ENCODE data around the gene MED15. TPM values are rescaled to one million over a fixed set of nuclear protein-coding genes. Genes with fewer than 3 reads are reported as not detected.

MED15 gene
- polyA plus RNA-seq, 4 donors, result 49.4 to 106 (median 76.6) TPM

GRCh38 chr22:20519558-20519957, 12.1 kb downstream of the MED15 start:
- Histone ChIP-seq H3K9me3 (ENCODE audit: control insufficient read depth in 2 of 2, insufficient read depth in 1 of 2, low read depth in 1 of 2, low read length in 1 of 2) (no peaks in the 10 kb centered on the region), H3K4me1 (ENCODE audit: control insufficient read depth in 3 of 3, insufficient read depth in 2 of 3, low read depth in 1 of 3, low read length in 2 of 3) (peaks cover 3 to 8% (median 5%) of the 10 kb centered on the region in 3 donors), H3K27me3 (ENCODE audit: control insufficient read depth in 3 of 3, insufficient read depth in 3 of 3, low read length in 3 of 3) (no peaks in the 10 kb centered on the region), H3K27ac (ENCODE audit: low read depth in 1 of 3, low read length in 2 of 3) (no peak overlapping the region), H3K4me3 (ENCODE audit: low read depth in 1 of 3, low read length in 3 of 3) (no peak overlapping the region), H3K36me3 (ENCODE audit: control insufficient read depth in 3 of 3, insufficient read depth in 2 of 3, low read depth in 1 of 3, low read length in 3 of 3) (peaks cover 3 to 61% (median 3%) of the 10 kb centered on the region in 3 donors)
- no peak for DNase-seq
- WGBS, 3 donors, result 71 to 77% (median 76%) methylated on average over 4 of the region's 4 CpGs
- FAIRE-seq, result no peak

- Histone ChIP-seq H3K36me3 (ENCODE audit: control insufficient read depth in 3 of 3, insufficient read depth in 2 of 3, low read depth in 1 of 3, low read length in 3 of 3) (peaks cover 2 to 57% (median 3%) of the 10 kb centered on the region in 3 donors), H3K27ac (ENCODE audit: low read depth in 1 of 3, low read length in 2 of 3) (no peak overlapping the region)
These were observed 12.7 kb downstream of the MED15 start for GRCh38 chr22:20520093-20520511.

GRCh38 chr22:20522134-20523004, 15.0 kb downstream of the MED15 start:
- FAIRE-seq (no peak), DNase-seq (no peak)
- H3K4me3 ChIP-seq (ENCODE audit: low read depth in 1 of 3, low read length in 3 of 3), result no peak overlapping the region
- peaks cover 3 to 61% (median 5%) of the 10 kb centered on the region in 3 donors for H3K36me3 ChIP-seq (ENCODE audit: control insufficient read depth in 3 of 3, insufficient read depth in 2 of 3, low read depth in 1 of 3, low read length in 3 of 3)
- WGBS, 3 donors, result 80 to 91% (median 85%) methylated on average over 11 of the region's 11 CpGs
- H3K27me3 ChIP-seq (ENCODE audit: control insufficient read depth in 3 of 3, insufficient read depth in 3 of 3, low read length in 3 of 3), result no peaks in the 10 kb centered on the region
- H3K4me1 ChIP-seq (ENCODE audit: control insufficient read depth in 3 of 3, insufficient read depth in 2 of 3, low read depth in 1 of 3, low read length in 2 of 3), result peaks cover 3 to 8% (median 5%) of the 10 kb centered on the region in 3 donors
- no peaks in the 10 kb centered on the region for H3K9me3 ChIP-seq (ENCODE audit: control insufficient read depth in 2 of 2, insufficient read depth in 1 of 2, low read depth in 1 of 2, low read length in 1 of 2)
- no peak overlapping the region for H3K27ac ChIP-seq (ENCODE audit: low read depth in 1 of 3, low read length in 2 of 3)

More at GRCh38 chr22:20520093-20520511, 12.7 kb downstream of the MED15 start:
- no peak for FAIRE-seq
- 65 to 79% (median 69%) methylated on average over 7 of the region's 7 CpGs for WGBS, 3 donors
- H3K4me3 ChIP-seq (ENCODE audit: low read depth in 1 of 3, low read length in 3 of 3), result no peak overlapping the region
- no peak for DNase-seq
- H3K4me1 ChIP-seq (ENCODE audit: control insufficient read depth in 3 of 3, insufficient read depth in 2 of 3, low read depth in 1 of 3, low read length in 2 of 3), result peaks cover 3 to 8% (median 5%) of the 10 kb centered on the region in 3 donors
- H3K9me3 ChIP-seq (ENCODE audit: control insufficient read depth in 2 of 2, insufficient read depth in 1 of 2, low read depth in 1 of 2, low read length in 1 of 2), result no peaks in the 10 kb centered on the region
- H3K27me3 ChIP-seq (ENCODE audit: control insufficient read depth in 3 of 3, insufficient read depth in 3 of 3, low read length in 3 of 3), result no peaks in the 10 kb centered on the region

GRCh38 chr22:20523086-20523983, 15.9 kb downstream of the MED15 start:
- Histone ChIP-seq H3K36me3 (ENCODE audit: control insufficient read depth in 3 of 3, insufficient read depth in 2 of 3, low read depth in 1 of 3, low read length in 3 of 3) (peaks cover 3 to 61% (median 5%) of the 10 kb centered on the region in 3 donors), H3K9me3 (ENCODE audit: control insufficient read depth in 2 of 2, insufficient read depth in 1 of 2, low read depth in 1 of 2, low read length in 1 of 2) (no peaks in the 10 kb centered on the region), H3K4me3 (ENCODE audit: low read depth in 1 of 3, low read length in 3 of 3) (no peak overlapping the region), H3K4me1 (ENCODE audit: control insufficient read depth in 3 of 3, insufficient read depth in 2 of 3, low read depth in 1 of 3, low read length in 2 of 3) (peaks cover 3 to 8% (median 5%) of the 10 kb centered on the region in 3 donors), H3K27me3 (ENCODE audit: control insufficient read depth in 3 of 3, insufficient read depth in 3 of 3, low read length in 3 of 3) (no peaks in the 10 kb centered on the region), H3K27ac (ENCODE audit: low read depth in 1 of 3, low read length in 2 of 3) (peak overlapping the region in 1 of 3 donors; percentile 48)
- 45 to 53% (median 48%) methylated on average over 7 of the region's 7 CpGs for WGBS, 3 donors
- no peak for FAIRE-seq
- DNase-seq, result no peak

GRCh38 chr22:20524004-20524481, 16.6 kb downstream of the MED15 start:
- no peak overlapping the region for H3K27ac ChIP-seq (ENCODE audit: low read depth in 1 of 3, low read length in 2 of 3)
- H3K9me3 ChIP-seq (ENCODE audit: control insufficient read depth in 2 of 2, insufficient read depth in 1 of 2, low read depth in 1 of 2, low read length in 1 of 2), result no peaks in the 10 kb centered on the region
- H3K4me3 ChIP-seq (ENCODE audit: low read depth in 1 of 3, low read length in 3 of 3), result no peak overlapping the region
- H3K36me3 ChIP-seq (ENCODE audit: control insufficient read depth in 3 of 3, insufficient read depth in 2 of 3, low read depth in 1 of 3, low read length in 3 of 3), result peaks cover 3 to 62% (median 8%) of the 10 kb centered on the region in 3 donors
- 0 to 6% (median 2%) methylated on average over 1 of the region's 1 CpG for WGBS, 3 donors
- peaks cover 3 to 8% (median 5%) of the 10 kb centered on the region in 3 donors for H3K4me1 ChIP-seq (ENCODE audit: control insufficient read depth in 3 of 3, insufficient read depth in 2 of 3, low read depth in 1 of 3, low read length in 2 of 3)
- DNase-seq, result no peak
- no peaks in the 10 kb centered on the region for H3K27me3 ChIP-seq (ENCODE audit: control insufficient read depth in 3 of 3, insufficient read depth in 3 of 3, low read length in 3 of 3)
- FAIRE-seq, result no peak

GRCh38 chr22:20525048-20525447, 17.6 kb downstream of the MED15 start:
- Histone ChIP-seq H3K27me3 (ENCODE audit: control insufficient read depth in 3 of 3, insufficient read depth in 3 of 3, low read length in 3 of 3) (no peaks in the 10 kb centered on the region), H3K4me3 (ENCODE audit: low read depth in 1 of 3, low read length in 3 of 3) (no peak overlapping the region), H3K36me3 (ENCODE audit: control insufficient read depth in 3 of 3, insufficient read depth in 2 of 3, low read depth in 1 of 3, low read length in 3 of 3) (peaks cover 3 to 54% (median 8%) of the 10 kb centered on the region in 3 donors), H3K4me1 (ENCODE audit: control insufficient read depth in 3 of 3, insufficient read depth in 2 of 3, low read depth in 1 of 3, low read length in 2 of 3) (peaks cover 3 to 9% (median 5%) of the 10 kb centered on the region in 3 donors), H3K27ac (ENCODE audit: low read depth in 1 of 3, low read length in 2 of 3) (no peak overlapping the region), H3K9me3 (ENCODE audit: control insufficient read depth in 2 of 2, insufficient read depth in 1 of 2, low read depth in 1 of 2, low read length in 1 of 2) (no peaks in the 10 kb centered on the region)
- DNase-seq, result no peak
- no peak for FAIRE-seq
- 96 to 98% (median 97%) methylated on average over 7 of the region's 7 CpGs for WGBS, 3 donors

- 78 to 86% (median 85%) methylated on average over 4 of the region's 4 CpGs for WGBS, 3 donors
- no peak for FAIRE-seq
These were observed 18.9 kb downstream of the MED15 start for GRCh38 chr22:20526305-20526627.

More at GRCh38 chr22:20526305-20526627, 18.9 kb downstream of the MED15 start:
- no peak for DNase-seq
- H3K36me3 ChIP-seq (ENCODE audit: control insufficient read depth in 3 of 3, insufficient read depth in 2 of 3, low read depth in 1 of 3, low read length in 3 of 3), result peaks cover 0 to 58% (median 8%) of the 10 kb centered on the region in 3 donors
- no peaks in the 10 kb centered on the region for H3K27me3 ChIP-seq (ENCODE audit: control insufficient read depth in 3 of 3, insufficient read depth in 3 of 3, low read length in 3 of 3)
- peaks cover 3 to 21% (median 10%) of the 10 kb centered on the region in 3 donors for H3K4me1 ChIP-seq (ENCODE audit: control insufficient read depth in 3 of 3, insufficient read depth in 2 of 3, low read depth in 1 of 3, low read length in 2 of 3)
- no peak overlapping the region for H3K27ac ChIP-seq (ENCODE audit: low read depth in 1 of 3, low read length in 2 of 3)
- no peaks in the 10 kb centered on the region for H3K9me3 ChIP-seq (ENCODE audit: control insufficient read depth in 2 of 2, insufficient read depth in 1 of 2, low read depth in 1 of 2, low read length in 1 of 2)
- no peak overlapping the region for H3K4me3 ChIP-seq (ENCODE audit: low read depth in 1 of 3, low read length in 3 of 3)
